ENCODE data around the gene STUM.

The STUM gene

GRCh38 chr1:226639631-226640061 is 91.1 kb downstream of the STUM start:
- no peak for DNase-seq (ENCODE audit: low spot score)

GRCh38 chr1:226640321-226641136 is 92.0 kb downstream of the STUM start:
- no peak for DNase-seq (ENCODE audit: low spot score)

GRCh38 chr1:226641671-226642231 is 93.2 kb downstream of the STUM start:
- DNase-seq (ENCODE audit: low spot score): no peak

GRCh38 chr1:226642421-226642820 is 93.9 kb downstream of the STUM start:
- DNase-seq (ENCODE audit: low spot score): no peak

- no peak for DNase-seq (ENCODE audit: low spot score)
Observed at GRCh38 chr1:226643177-226643576, 94.6 kb downstream of the STUM start.

- no peak for DNase-seq (ENCODE audit: low spot score)
Observed at GRCh38 chr1:226643611-226644540, 95.3 kb downstream of the STUM start.

- DNase-seq (ENCODE audit: low spot score): no peak
Observed at GRCh38 chr1:226644541-226645176, 96.1 kb downstream of the STUM start.

GRCh38 chr1:226645279-226645976 is 96.9 kb downstream of the STUM start:
- DNase-seq (ENCODE audit: low spot score): no peak

- no peak for DNase-seq (ENCODE audit: low spot score)
Observed at GRCh38 chr1:226646026-226646869, 97.7 kb downstream of the STUM start.

GRCh38 chr1:226646870-226647449 is 98.4 kb downstream of the STUM start:
- DNase-seq (ENCODE audit: low spot score): no peak

- no peak for DNase-seq (ENCODE audit: low spot score)
Observed at GRCh38 chr1:226647719-226648118, 99.2 kb downstream of the STUM start.

GRCh38 chr1:226648421-226648820 is 99.9 kb downstream of the STUM start:
- no peak for DNase-seq (ENCODE audit: low spot score)

- no peak for DNase-seq (ENCODE audit: low spot score)
Observed at GRCh38 chr1:226649244-226649643, 100.7 kb downstream of the STUM start.

GRCh38 chr1:226649780-226650179 is 101.2 kb downstream of the STUM start:
- no peak for DNase-seq (ENCODE audit: low spot score)

- no peak for DNase-seq (ENCODE audit: low spot score)
Observed at GRCh38 chr1:226650236-226650841, 101.8 kb downstream of the STUM start.

- DNase-seq (ENCODE audit: low spot score): no peak
Observed at GRCh38 chr1:226651041-226651731, 102.6 kb downstream of the STUM start.

- no peak for DNase-seq (ENCODE audit: low spot score)
Observed at GRCh38 chr1:226651732-226652105, 103.2 kb downstream of the STUM start.

GRCh38 chr1:226652613-226653012 is 104.0 kb downstream of the STUM start:
- no peak for DNase-seq (ENCODE audit: low spot score)

GRCh38 chr1:226653311-226653921 is 104.9 kb downstream of the STUM start:
- no peak for DNase-seq (ENCODE audit: low spot score)
